ENCODE data around the gene PCLO. TPM values are rescaled to one million over a fixed set of nuclear protein-coding genes. Genes with fewer than 3 reads are reported as not detected.

PCLO gene
- total RNA-seq, 4 donors from 2014 or later = 11.8 to 40.4 (median 26.1) TPM

GRCh38 chr7:83201355-83201754 lies 38.7 kb upstream of the PCLO start:
- H3K36me3 ChIP-seq = no peaks in the 10 kb centered on the region
- no peaks in the 10 kb centered on the region for H3K9me3 ChIP-seq
- H3K4me1 ChIP-seq = no peaks in the 10 kb centered on the region
- intact Hi-C loops (cut with DNase I) = no loop called here
- no peak overlapping the region for H3K27ac ChIP-seq
- DNase-seq = no peak
- WGBS, 2 donors = 95 to 98% methylated on average over 1 of the region's 1 CpG
- H3K27me3 ChIP-seq = no peaks in the 10 kb centered on the region
- no peak for TF ChIP-seq POLR2A (IDR thresholded peaks at IDR 0.05)
- TF ChIP-seq CTCF (IDR thresholded peaks at IDR 0.05) = no peak
- H3K4me3 ChIP-seq (replicated peaks in 1 of 3) = no peak overlapping the region

DNA sequence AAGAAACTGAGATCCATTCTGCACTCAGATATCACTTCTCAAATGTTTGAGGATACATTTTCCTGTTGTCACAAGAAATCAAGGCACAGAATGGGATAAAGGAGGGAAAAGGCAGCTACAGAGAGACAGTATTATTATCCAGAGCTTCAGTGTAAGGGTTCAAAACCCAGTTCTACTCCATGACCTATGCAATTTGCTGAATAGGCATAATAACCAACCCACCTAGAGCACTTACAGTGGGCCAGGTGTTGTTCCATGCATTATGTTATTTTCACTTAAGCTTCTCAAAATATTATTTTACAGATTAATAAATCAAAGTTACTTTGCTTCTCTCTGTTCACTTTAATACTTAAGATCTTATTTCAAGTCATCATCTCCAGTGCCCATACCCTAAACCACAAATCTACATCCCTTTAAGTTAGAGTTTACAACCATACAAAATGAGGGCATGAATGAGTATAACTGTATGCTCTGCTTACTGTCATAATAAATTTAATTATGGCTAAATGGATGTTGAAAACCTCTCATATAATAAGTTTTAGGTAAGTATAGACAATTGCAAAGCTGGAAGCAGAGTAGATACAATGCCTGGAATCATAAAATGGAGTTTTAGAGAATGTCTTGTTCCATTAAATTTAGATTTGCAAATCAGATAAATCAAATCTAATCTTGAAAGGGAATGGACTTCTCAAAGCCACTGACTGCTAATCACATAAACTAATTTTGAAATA lies 28.1 kb upstream of the PCLO start:
- intact Hi-C loops (cut with DNase I) = no loop called here
- H3K36me3 ChIP-seq = no peaks in the 10 kb centered on the region
- H3K9me3 ChIP-seq = no peaks in the 10 kb centered on the region
- H3K4me1 ChIP-seq = no peaks in the 10 kb centered on the region
- no peak for DNase-seq
- TF ChIP-seq POLR2A (IDR thresholded peaks at IDR 0.05) (no peak), CTCF (IDR thresholded peaks at IDR 0.05) (no peak)
- no peak overlapping the region for H3K27ac ChIP-seq
- H3K27me3 ChIP-seq = no peaks in the 10 kb centered on the region
- no peak overlapping the region for H3K4me3 ChIP-seq (replicated peaks in 1 of 3)

- TF ChIP-seq CTCF (IDR thresholded peaks at IDR 0.05) (no peak), POLR2A (IDR thresholded peaks at IDR 0.05) (no peak)
- H3K36me3 ChIP-seq = no peaks in the 10 kb centered on the region
- DNase-seq = no peak
- intact Hi-C loops (cut with DNase I) = no loop called here
- 67 to 68% methylated on average over 1 of the region's 1 CpG for WGBS, 2 donors
- no peak overlapping the region for H3K4me3 ChIP-seq (replicated peaks in 1 of 3)
- no peaks in the 10 kb centered on the region for H3K9me3 ChIP-seq
- no peaks in the 10 kb centered on the region for H3K27me3 ChIP-seq
- H3K4me1 ChIP-seq = no peaks in the 10 kb centered on the region
- H3K27ac ChIP-seq = no peak overlapping the region
Observed at GRCh38 chr7:83178796-83179195, 16.1 kb upstream of the PCLO start.

DNA sequence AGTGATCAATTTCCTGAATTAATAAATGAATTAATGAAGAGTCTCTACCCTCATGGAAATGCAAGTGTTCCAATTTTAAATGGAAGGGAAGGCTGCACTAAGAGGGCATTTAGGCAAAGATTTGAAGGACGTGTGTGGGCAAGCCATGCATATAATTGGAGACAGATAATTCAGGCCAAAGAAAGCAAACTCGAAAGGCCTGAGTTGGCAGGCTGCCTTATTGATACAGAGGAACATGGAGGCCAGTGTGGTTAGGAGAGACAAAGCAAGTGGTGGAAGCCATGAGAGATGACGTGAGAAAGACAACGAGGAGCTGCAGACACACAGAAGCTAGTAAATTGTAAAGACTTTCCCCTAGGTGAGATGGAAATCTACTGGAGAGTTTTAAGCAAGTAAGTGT lies 15.4 kb upstream of the PCLO start:
- no peaks in the 10 kb centered on the region for H3K27me3 ChIP-seq
- H3K9me3 ChIP-seq = no peaks in the 10 kb centered on the region
- H3K36me3 ChIP-seq = no peaks in the 10 kb centered on the region
- 51 to 60% methylated on average over 4 of the region's 4 CpGs for WGBS, 2 donors
- no peak overlapping the region for H3K4me3 ChIP-seq (replicated peaks in 1 of 3)
- no peak overlapping the region for H3K27ac ChIP-seq
- no peaks in the 10 kb centered on the region for H3K4me1 ChIP-seq
- TF ChIP-seq CTCF (IDR thresholded peaks at IDR 0.05) (no peak), POLR2A (IDR thresholded peaks at IDR 0.05) (no peak)
- DNase-seq = no peak
- intact Hi-C loops (cut with DNase I) = no loop called here

DNA sequence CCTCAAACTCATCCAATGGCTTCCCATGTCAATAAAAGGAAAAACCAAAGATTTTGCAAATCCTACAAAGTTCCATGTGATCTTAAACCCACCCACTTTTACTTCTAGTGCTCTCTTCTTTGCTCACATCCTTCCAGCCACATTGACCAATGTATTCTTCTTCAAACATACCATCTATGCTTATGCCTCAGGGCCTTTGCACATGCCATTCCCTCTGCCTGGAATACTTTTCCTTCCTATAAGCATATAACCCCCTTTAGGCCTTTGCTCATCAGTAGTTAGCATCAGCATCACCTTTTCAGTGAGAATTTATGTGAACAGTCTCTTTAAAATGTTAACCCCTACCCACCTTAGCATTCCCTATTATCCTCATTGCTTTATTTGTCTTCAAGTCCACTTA lies 11.0 kb upstream of the PCLO start:
- TF ChIP-seq CTCF (IDR thresholded peaks at IDR 0.05) = no peak
- no peak for DNase-seq
- intact Hi-C loops (cut with DNase I) = no loop called here
- Histone ChIP-seq H3K4me1 (no peaks in the 10 kb centered on the region), H3K4me3 (replicated peaks in 1 of 3) (no peak overlapping the region), H3K27me3 (no peaks in the 10 kb centered on the region), H3K27ac (no peak overlapping the region), H3K36me3 (no peaks in the 10 kb centered on the region), H3K9me3 (no peaks in the 10 kb centered on the region)
